Measurements from ENCODE around the gene REEP3.

The REEP3 gene

DNA sequence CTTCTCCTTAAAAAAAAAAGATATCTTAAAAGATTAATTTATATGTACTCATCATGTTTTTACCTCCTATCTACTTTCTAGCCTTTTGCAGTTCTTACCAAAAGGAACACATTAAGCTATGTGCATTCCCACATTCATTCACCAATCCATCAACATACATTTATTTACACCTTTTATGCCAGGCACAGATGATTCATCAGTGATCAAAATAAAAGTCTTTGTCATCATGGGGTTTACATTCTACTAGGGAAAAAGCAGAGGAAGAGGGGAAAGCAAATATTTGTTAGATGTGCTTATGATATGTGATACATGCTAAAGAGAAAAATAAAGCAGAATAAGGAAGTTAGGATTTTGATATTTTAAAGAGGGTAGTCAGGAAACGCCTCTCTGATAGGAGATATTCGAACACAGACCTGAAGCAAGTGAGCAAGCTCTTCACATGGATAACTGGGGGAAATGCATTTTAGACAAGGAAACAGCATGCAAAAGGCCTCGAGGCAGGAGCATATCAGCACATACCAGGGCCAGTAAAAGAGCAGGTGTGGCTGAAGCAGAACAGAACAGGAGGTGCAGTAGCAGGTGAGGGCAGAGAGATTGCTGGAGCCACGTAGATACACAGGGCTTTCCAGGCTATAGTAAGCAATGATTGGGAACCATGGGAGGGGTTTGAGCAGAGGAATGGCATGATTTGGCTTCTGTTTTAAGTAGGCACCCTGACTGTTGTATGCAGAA lies 67.4 kb downstream of the REEP3 start:
- DNase-seq = no peak
- Mint-ChIP-seq H3K27me3 (no peaks in the 10 kb centered on the region), H3K9me3 (no peaks in the 10 kb centered on the region), H3K4me3 (no peak overlapping the region), H3K27ac (no peak overlapping the region), H3K4me1 (ENCODE audit: low read depth in 2 of 2) (peaks cover 3 to 8% of the 10 kb centered on the region in 2 donors), H3K36me3 (ENCODE audit: insufficient read depth) (no peaks in the 10 kb centered on the region)
- ATAC-seq (replicated peaks) = no peak

- ATAC-seq (replicated peaks) (no peak), DNase-seq (no peak)
- peaks cover 0 to 4% of the 10 kb centered on the region in 2 donors for H3K4me1 Mint-ChIP-seq (ENCODE audit: low read depth in 2 of 2)
- H3K27me3 Mint-ChIP-seq = no peaks in the 10 kb centered on the region
- no peaks in the 10 kb centered on the region for H3K36me3 Mint-ChIP-seq (ENCODE audit: insufficient read depth)
- H3K27ac Mint-ChIP-seq = no peak overlapping the region
- H3K9me3 Mint-ChIP-seq = no peaks in the 10 kb centered on the region
- H3K4me3 Mint-ChIP-seq = no peak overlapping the region
Observed at GRCh38 chr10:63591600-63592379, 70.6 kb downstream of the REEP3 start.

DNA sequence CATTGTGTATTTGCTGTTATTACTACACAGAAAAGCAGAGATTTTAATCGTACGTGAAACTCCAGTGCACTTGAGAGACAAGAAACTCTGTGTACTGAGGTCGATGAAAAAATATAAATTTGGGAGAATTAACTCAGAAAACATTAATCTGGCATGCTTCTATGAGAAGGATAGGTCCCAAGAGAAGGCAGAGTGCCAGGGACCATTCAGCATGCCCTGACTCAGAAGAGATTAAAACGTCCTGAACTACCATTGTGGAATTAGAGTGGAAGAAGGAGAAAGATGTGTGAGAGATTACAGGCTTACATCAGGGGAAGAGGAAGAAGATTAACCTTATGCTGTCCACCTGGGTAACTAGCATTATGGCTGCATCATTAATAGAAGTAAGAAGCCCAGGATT lies 72.4 kb downstream of the REEP3 start:
- no peak for ATAC-seq (replicated peaks)
- peaks cover 9% of the 10 kb centered on the region for H3K36me3 Mint-ChIP-seq (ENCODE audit: insufficient read depth)
- H3K27me3 Mint-ChIP-seq = no peaks in the 10 kb centered on the region
- H3K27ac Mint-ChIP-seq = no peak overlapping the region
- no peak for DNase-seq
- H3K9me3 Mint-ChIP-seq = no peaks in the 10 kb centered on the region
- H3K4me3 Mint-ChIP-seq = no peak overlapping the region
- peaks cover 0 to 4% of the 10 kb centered on the region in 2 donors for H3K4me1 Mint-ChIP-seq (ENCODE audit: low read depth in 2 of 2)

DNA sequence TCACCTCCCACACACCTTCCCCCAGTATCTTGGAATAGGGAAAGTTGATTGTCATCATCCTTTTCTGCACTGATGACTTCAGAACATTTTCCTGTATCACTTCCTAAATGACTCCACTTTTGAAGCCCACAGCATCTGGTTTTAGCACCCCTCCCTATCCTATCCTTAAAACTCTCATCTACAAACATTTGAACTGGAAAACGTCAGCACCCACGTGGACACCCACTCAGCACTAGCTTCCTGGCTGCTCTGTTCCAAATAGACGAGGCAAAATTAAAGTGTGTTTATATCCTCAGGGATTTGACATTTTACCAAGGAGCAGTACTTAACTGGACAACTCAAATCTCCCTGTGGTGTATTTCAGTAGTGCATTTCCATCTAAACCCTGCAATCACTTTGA lies 73.9 kb downstream of the REEP3 start:
- H3K27ac Mint-ChIP-seq = no peak overlapping the region

GRCh38 chr10:63596924-63597323 lies 75.7 kb downstream of the REEP3 start:
- Mint-ChIP-seq H3K4me1 (ENCODE audit: low read depth in 2 of 2) (no peaks in the 10 kb centered on the region), H3K4me3 (no peak overlapping the region), H3K27ac (no peak overlapping the region), H3K9me3 (no peaks in the 10 kb centered on the region), H3K27me3 (no peaks in the 10 kb centered on the region), H3K36me3 (ENCODE audit: insufficient read depth) (peaks cover 20% of the 10 kb centered on the region)
- ATAC-seq (replicated peaks) (no peak), DNase-seq (no peak)

More for the DNA sequence above, 73.9 kb downstream of the REEP3 start:
- Mint-ChIP-seq H3K27me3 (no peaks in the 10 kb centered on the region), H3K4me1 (ENCODE audit: low read depth in 2 of 2) (no peaks in the 10 kb centered on the region), H3K9me3 (no peaks in the 10 kb centered on the region), H3K36me3 (ENCODE audit: insufficient read depth) (peaks cover 15% of the 10 kb centered on the region), H3K4me3 (no peak overlapping the region)
- no peak for ATAC-seq (replicated peaks)
- DNase-seq = no peak

- no peak for ATAC-seq (replicated peaks)
- no peak overlapping the region for H3K27ac Mint-ChIP-seq
- no peaks in the 10 kb centered on the region for H3K9me3 Mint-ChIP-seq
- no peaks in the 10 kb centered on the region for H3K27me3 Mint-ChIP-seq
- peaks cover 20% of the 10 kb centered on the region for H3K36me3 Mint-ChIP-seq (ENCODE audit: insufficient read depth)
- no peak for DNase-seq
- H3K4me3 Mint-ChIP-seq = no peak overlapping the region
- H3K4me1 Mint-ChIP-seq (ENCODE audit: low read depth in 2 of 2) = no peaks in the 10 kb centered on the region
Observed at GRCh38 chr10:63600540-63600939, 79.3 kb downstream of the REEP3 start.

GRCh38 chr10:63603709-63604445 lies 82.7 kb downstream of the REEP3 start:
- Mint-ChIP-seq H3K27me3 (no peaks in the 10 kb centered on the region), H3K4me3 (no peak overlapping the region), H3K4me1 (ENCODE audit: low read depth in 2 of 2) (no peaks in the 10 kb centered on the region), H3K36me3 (ENCODE audit: insufficient read depth) (peaks cover 9% of the 10 kb centered on the region), H3K9me3 (no peaks in the 10 kb centered on the region), H3K27ac (no peak overlapping the region)
- ATAC-seq (replicated peaks) (no peak), DNase-seq (no peak)

GRCh38 chr10:63605197-63605967 lies 84.2 kb downstream of the REEP3 start:
- peaks cover 6% of the 10 kb centered on the region for H3K36me3 Mint-ChIP-seq (ENCODE audit: insufficient read depth)
- H3K27ac Mint-ChIP-seq = no peak overlapping the region
- ATAC-seq (replicated peaks) = no peak
- no peaks in the 10 kb centered on the region for H3K4me1 Mint-ChIP-seq (ENCODE audit: low read depth in 2 of 2)
- H3K27me3 Mint-ChIP-seq = no peaks in the 10 kb centered on the region
- DNase-seq = no peak
- H3K9me3 Mint-ChIP-seq = no peaks in the 10 kb centered on the region
- H3K4me3 Mint-ChIP-seq = no peak overlapping the region

DNA sequence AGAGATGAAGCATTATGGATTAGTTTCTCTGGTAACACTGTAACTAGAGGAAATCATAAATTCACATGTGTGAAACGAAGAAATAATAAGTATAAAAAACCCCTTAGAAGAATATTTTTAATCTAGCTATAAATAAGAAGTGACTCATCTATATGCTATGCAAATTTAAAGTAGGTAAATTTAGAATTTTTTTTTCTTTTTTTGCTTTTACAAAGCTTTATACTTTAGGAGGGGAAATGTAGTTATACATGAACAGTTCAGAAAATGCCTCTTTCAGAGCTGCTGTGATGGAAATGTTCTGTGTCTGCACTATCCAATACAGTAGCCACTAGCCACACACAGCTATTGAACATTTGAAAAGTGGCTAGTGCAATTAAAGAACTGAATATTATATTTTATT lies 87.3 kb downstream of the REEP3 start:
- ATAC-seq (replicated peaks) = no peak
- DNase-seq = no peak
- no peaks in the 10 kb centered on the region for H3K9me3 Mint-ChIP-seq
- no peaks in the 10 kb centered on the region for H3K4me1 Mint-ChIP-seq (ENCODE audit: low read depth in 2 of 2)
- H3K27me3 Mint-ChIP-seq = no peaks in the 10 kb centered on the region
- no peak overlapping the region for H3K4me3 Mint-ChIP-seq
- H3K36me3 Mint-ChIP-seq (ENCODE audit: insufficient read depth) = no peaks in the 10 kb centered on the region
- H3K27ac Mint-ChIP-seq = no peak overlapping the region

GRCh38 chr10:63611078-63611477 lies 89.9 kb downstream of the REEP3 start:
- ATAC-seq (replicated peaks) (no peak), DNase-seq (no peak)
- no peaks in the 10 kb centered on the region for H3K36me3 Mint-ChIP-seq (ENCODE audit: insufficient read depth)
- H3K27me3 Mint-ChIP-seq = no peaks in the 10 kb centered on the region
- H3K27ac Mint-ChIP-seq = no peak overlapping the region
- no peak overlapping the region for H3K4me3 Mint-ChIP-seq
- H3K9me3 Mint-ChIP-seq = no peaks in the 10 kb centered on the region
- no peaks in the 10 kb centered on the region for H3K4me1 Mint-ChIP-seq (ENCODE audit: low read depth in 2 of 2)

GRCh38 chr10:63614371-63614891 lies 93.2 kb downstream of the REEP3 start:
- Mint-ChIP-seq H3K27ac (peak overlapping the region in 1 of 2 donors; percentile 30), H3K4me3 (no peak overlapping the region)
- DNase-seq = no peak

DNA sequence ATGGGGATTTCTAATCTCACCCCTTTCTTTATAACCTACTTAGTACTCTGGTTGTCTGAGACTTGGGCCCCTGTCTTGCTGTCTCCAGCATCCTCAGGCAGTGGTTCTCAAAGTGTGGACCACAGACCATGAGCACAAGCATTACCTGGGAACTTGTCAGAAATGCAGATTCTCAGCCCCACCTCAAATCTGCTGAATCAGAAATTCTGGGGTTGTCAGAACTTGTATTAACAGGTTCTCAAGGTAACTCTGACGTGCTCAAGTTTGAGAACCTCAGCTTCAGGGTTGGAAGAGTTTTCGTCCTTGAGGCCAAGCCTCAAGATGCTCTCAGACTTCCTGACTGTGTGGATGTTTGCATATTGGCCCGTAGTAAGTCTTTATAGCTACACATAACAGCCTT lies 97.4 kb downstream of the REEP3 start:
- no peaks in the 10 kb centered on the region for H3K4me1 Mint-ChIP-seq (ENCODE audit: low read depth in 2 of 2)
- H3K27ac Mint-ChIP-seq = no peak overlapping the region

More at GRCh38 chr10:63614371-63614891, 93.2 kb downstream of the REEP3 start:
- no peaks in the 10 kb centered on the region for H3K9me3 Mint-ChIP-seq
- no peaks in the 10 kb centered on the region for H3K27me3 Mint-ChIP-seq
- ATAC-seq (replicated peaks) = no peak
- H3K4me1 Mint-ChIP-seq (ENCODE audit: low read depth in 2 of 2) = no peaks in the 10 kb centered on the region
- H3K36me3 Mint-ChIP-seq (ENCODE audit: insufficient read depth) = peaks cover 9% of the 10 kb centered on the region

DNA sequence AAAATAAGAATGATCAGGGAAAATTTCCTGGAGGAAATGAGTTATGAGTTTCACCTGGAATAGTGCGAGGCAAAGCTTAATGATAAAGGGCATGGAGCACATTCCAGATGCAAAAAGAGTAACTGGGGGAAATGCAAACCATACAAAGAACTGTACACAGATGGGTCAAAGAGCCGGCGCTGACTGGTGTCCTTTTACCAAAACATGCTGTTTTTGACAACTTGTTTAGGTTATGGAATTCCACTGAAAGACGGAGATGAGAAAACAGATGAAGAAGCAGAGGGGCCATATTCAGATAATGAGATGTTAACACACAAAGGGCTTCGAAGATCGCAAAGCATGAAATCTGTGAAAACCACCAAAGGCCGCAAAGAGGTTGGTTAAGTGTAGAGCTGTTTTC lies 98.2 kb downstream of the REEP3 start:
- ATAC-seq (replicated peaks) (no peak), DNase-seq (no peak)
- Mint-ChIP-seq H3K4me3 (no peak overlapping the region), H3K27ac (no peak overlapping the region), H3K4me1 (ENCODE audit: low read depth in 2 of 2) (no peaks in the 10 kb centered on the region), H3K27me3 (no peaks in the 10 kb centered on the region), H3K36me3 (ENCODE audit: insufficient read depth) (peaks cover 14% of the 10 kb centered on the region), H3K9me3 (no peaks in the 10 kb centered on the region)

More for the DNA sequence above, 97.4 kb downstream of the REEP3 start:
- DNase-seq = no peak
- no peak overlapping the region for H3K4me3 Mint-ChIP-seq
- H3K9me3 Mint-ChIP-seq = no peaks in the 10 kb centered on the region
- ATAC-seq (replicated peaks) = no peak
- no peaks in the 10 kb centered on the region for H3K27me3 Mint-ChIP-seq
- H3K36me3 Mint-ChIP-seq (ENCODE audit: insufficient read depth) = peaks cover 14% of the 10 kb centered on the region

Measured in effector memory CD8-positive, alpha-beta T cell (primary cell).